ENCODE results near the gene S100PBP. TPM values are rescaled to one million over a fixed set of nuclear protein-coding genes. Genes with fewer than 3 reads are reported as not detected.
A peak's percentile ranks its signal among the peaks of the same experiment; 100 is the strongest.

S100PBP gene
- total and polyA plus RNA-seq, 9 of the 15 experiments (the other 6 are each of a cell fraction or from before 2014, with no cell fraction given): 22.9 to 60.2 (median 32.9) TPM

DNA sequence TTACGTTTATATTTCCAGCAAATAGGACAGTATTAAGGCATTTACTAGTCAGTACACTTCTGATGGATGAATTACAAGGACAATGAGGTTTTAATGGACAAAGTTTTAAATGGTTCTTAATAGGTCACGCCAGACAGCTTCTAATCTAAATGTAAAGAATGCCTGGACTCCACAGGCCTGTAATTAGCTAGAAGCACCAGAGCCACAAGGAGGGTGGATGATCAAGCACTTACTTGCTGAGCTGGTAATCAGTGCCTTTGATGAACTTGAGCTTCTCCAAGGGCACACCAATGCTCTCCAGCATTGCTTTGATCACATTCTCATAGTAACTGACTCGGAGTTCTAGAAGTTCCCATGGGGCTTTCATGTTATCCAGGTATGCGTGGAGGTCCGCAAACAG lies 7.1 kb upstream of the S100PBP start:
- H3K4me2 ChIP-seq (ENCODE audit: insufficient read depth, low read length): no peak overlapping the region
- H3K36me3 ChIP-seq (ENCODE audit: control insufficient read depth, insufficient read depth, low read length): peaks cover 92% of the 10 kb centered on the region
- ATAC-seq: no peak
- H3K9ac ChIP-seq (ENCODE audit: insufficient read depth in 1 of 2, low read depth in 2 of 2, low read length in 2 of 2): 0 out of 4 replicates have a peak overlapping the region, but pooled peaks of 1 of the 2 experiments have one; percentile 39
- H3K9me1 ChIP-seq (ENCODE audit: control insufficient read depth, insufficient read depth, low read length): no peaks in the 10 kb centered on the region
- ChIA-PET POLR2A (interaction anchor here (0.9 to 1.3 kb wide), 6 partner anchors 8 to 183 kb away, joined by 3 to 7 read pairs (median 3); no protein-coding TSS in a partner anchor), CTCF (ENCODE audit: low intra/inter-chr PET ratio) (no interaction called here)
- peaks cover 85% of the 10 kb centered on the region for H3K79me2 ChIP-seq (ENCODE audit: control insufficient read depth, insufficient read depth, low read length)
- H3K9me3 ChIP-seq (replicated peaks; ENCODE audit: control insufficient read depth, insufficient read depth, low read depth, low read length): no peaks in the 10 kb centered on the region
- H3K27me3 ChIP-seq (ENCODE audit: control insufficient read depth in 2 of 2, insufficient read depth in 2 of 2, low read length in 2 of 2): no peaks in the 10 kb centered on the region
- BruUV-seq (replicated peaks): no TSS peak
- H4K20me1 ChIP-seq (replicated peaks; ENCODE audit: control insufficient read depth, insufficient read depth, low read length): peaks cover 45% of the 10 kb centered on the region
- intact Hi-C loops (cut with micrococcal nuclease): no loop called here
- no peak for DNase-seq (ENCODE audit: extremely low read depth in 1 of 4, low spot score in 3 of 4)
- FAIRE-seq: no peak
- in situ Hi-C loops (cut with MboI): no loop called here
- H3K4me3 ChIP-seq: no peak overlapping the region
- no peak overlapping the region for H3K27ac ChIP-seq (ENCODE audit: extremely low read depth, low read depth, low read length)
- WGBS (ENCODE audit: insufficient coverage, low coverage, missing lambda C conversion rate): 96% methylated on average over 5 of the region's 5 CpGs
- H3K4me1 ChIP-seq (replicated peaks in 1 of 2; ENCODE audit: control insufficient read depth in 2 of 2, insufficient read depth in 2 of 2, low read length in 2 of 2): peaks cover 16 to 24% of the 10 kb centered on the region in 2 experiments; a peak in 4 of 5 replicates
- TF ChIP-seq BACH1 (tag; IDR thresholded peaks at IDR 0.05): no peak
- TF ChIP-seq ZKSCAN8 (CRISPR knock-in tag; IDR thresholded peaks at IDR 0.05): no peak
- TF ChIP-seq RBFOX2 (IDR thresholded peaks at IDR 0.05; ENCODE audit: low read depth, low read length): peak; percentile 45; the same call in 1 of the 2 replicates
- TF ChIP-seq POLR2G (IDR thresholded peaks at IDR 0.05; ENCODE audit: low read depth, low read length): peak; percentile 29; the same call in 1 of the 2 replicates
- TF ChIP-seq, protein P1, sequence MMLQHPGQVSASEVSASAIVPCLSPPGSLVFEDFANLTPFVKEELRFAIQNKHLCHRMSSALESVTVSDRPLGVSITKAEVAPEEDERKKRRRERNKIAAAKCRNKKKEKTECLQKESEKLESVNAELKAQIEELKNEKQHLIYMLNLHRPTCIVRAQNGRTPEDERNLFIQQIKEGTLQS (IDR thresholded peaks at IDR 0.05): no peak
- TF ChIP-seq, protein P1 (CRISPR knock-in tag; conservative IDR thresholded peaks at IDR 0.05): 0 out of 2 replicates have a peak, but pooled peaks have one; percentile 31
- H2AFZ ChIP-seq (ENCODE audit: low read depth, low read length): no peak overlapping the region

Data from K562 (cell line).